ENCODE measurements around the gene KPNA6. TPM values are rescaled to one million over a fixed set of nuclear protein-coding genes. Genes with fewer than 3 reads are reported as not detected.
A peak's percentile ranks its signal among the peaks of the same experiment; 100 is the strongest.

The KPNA6 gene
- total and polyA plus RNA-seq, 2 of the 13 experiments (the other 11 are each of a cell fraction or from before 2014, with no cell fraction given), result 22.0 to 47.5 TPM

- TF ChIP-seq CTCF (CRISPR knock-in tag; IDR thresholded peaks at IDR 0.05) (no peak; the same call in 1 of the 2 replicates), ZNF121 (CRISPR knock-in tag; IDR thresholded peaks at IDR 0.05) (peak; percentile 51; the same call in 1 of the 2 replicates), TCF7 (IDR thresholded peaks at IDR 0.05; ENCODE audit: low read depth) (no peak), ATF7 (IDR thresholded peaks at IDR 0.05) (no peak), ATF7 (CRISPR knock-in tag; IDR thresholded peaks at IDR 0.05) (peak; percentile 78; the same call in 1 of the 2 replicates), ZNF619 (CRISPR knock-in tag; IDR thresholded peaks at IDR 0.05) (0 out of 2 replicates have a peak, but pooled peaks have one; percentile 40), SIN3B (IDR thresholded peaks at IDR 0.05; ENCODE audit: low read length) (no peak), ZBTB1 (CRISPR knock-in tag; IDR thresholded peaks at IDR 0.05; ENCODE audit: borderline replicate concordance) (no peak), ZNF12 (CRISPR knock-in tag; IDR thresholded peaks at IDR 0.05) (0 out of 2 replicates have a peak, but pooled peaks have one; percentile 34), ZFP82 (CRISPR knock-in tag; IDR thresholded peaks at IDR 0.05; ENCODE audit: borderline replicate concordance) (peak; percentile 52; the same call in 1 of the 2 replicates), TRIM24 (CRISPR knock-in tag; IDR thresholded peaks at IDR 0.05) (no peak), ZNF382 (CRISPR knock-in tag; IDR thresholded peaks at IDR 0.05; ENCODE audit: borderline replicate concordance) (no peak), ZMAT3 (CRISPR knock-in tag; conservative IDR thresholded peaks at IDR 0.05) (0 out of 2 replicates have a peak, but pooled peaks have one; percentile 32), TBP (CRISPR knock-in tag; IDR thresholded peaks at IDR 0.05) (no peak), SKI (IDR thresholded peaks at IDR 0.05; ENCODE audit: partially characterized antibody) (peak; percentile 61), PCBP2 (optimal IDR thresholded peaks at IDR 0.05; ENCODE audit: low read depth, low read length, poor library complexity, severe bottlenecking) (no peak), SNAI1 (CRISPR knock-in tag; IDR thresholded peaks at IDR 0.05; ENCODE audit: borderline replicate concordance) (no peak), CREBL2 (CRISPR knock-in tag; IDR thresholded peaks at IDR 0.05; ENCODE audit: borderline replicate concordance) (no peak), STAT5B (CRISPR knock-in tag; IDR thresholded peaks at IDR 0.05) (no peak), ZFY (CRISPR knock-in tag; IDR thresholded peaks at IDR 0.05) (peak; percentile 40)
- TF ChIP-seq, protein P1, sequence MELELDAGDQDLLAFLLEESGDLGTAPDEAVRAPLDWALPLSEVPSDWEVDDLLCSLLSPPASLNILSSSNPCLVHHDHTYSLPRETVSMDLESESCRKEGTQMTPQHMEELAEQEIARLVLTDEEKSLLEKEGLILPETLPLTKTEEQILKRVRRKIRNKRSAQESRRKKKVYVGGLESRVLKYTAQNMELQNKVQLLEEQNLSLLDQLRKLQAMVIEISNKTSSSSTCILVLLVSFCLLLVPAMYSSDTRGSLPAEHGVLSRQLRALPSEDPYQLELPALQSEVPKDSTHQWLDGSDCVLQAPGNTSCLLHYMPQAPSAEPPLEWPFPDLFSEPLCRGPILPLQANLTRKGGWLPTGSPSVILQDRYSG (CRISPR knock-in tag; IDR thresholded peaks at IDR 0.05), result no peak
- TF ChIP-seq, protein P2, sequence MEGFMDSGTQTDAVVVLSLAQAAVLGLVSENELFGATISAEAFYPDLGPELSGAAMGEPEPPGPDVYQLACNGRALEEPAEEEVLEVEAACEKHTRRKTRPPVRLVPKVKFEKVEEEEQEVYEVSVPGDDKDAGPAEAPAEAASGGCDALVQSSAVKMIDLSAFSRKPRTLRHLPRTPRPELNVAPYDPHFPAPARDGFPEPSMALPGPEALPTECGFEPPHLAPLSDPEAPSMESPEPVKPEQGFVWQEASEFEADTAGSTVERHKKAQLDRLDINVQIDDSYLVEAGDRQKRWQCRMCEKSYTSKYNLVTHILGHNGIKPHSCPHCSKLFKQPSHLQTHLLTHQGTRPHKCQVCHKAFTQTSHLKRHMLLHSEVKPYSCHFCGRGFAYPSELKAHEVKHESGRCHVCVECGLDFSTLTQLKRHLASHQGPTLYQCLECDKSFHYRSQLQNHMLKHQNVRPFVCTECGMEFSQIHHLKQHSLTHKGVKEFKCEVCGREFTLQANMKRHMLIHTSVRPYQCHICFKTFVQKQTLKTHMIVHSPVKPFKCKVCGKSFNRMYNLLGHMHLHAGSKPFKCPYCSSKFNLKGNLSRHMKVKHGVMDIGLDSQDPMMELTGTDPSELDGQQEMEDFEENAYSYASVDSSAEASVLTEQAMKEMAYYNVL (CRISPR knock-in tag; IDR thresholded peaks at IDR 0.05; ENCODE audit: borderline replicate concordance), result peak; percentile 19; the same call in 1 of the 2 replicates
- TF ChIP-seq, protein P3, sequence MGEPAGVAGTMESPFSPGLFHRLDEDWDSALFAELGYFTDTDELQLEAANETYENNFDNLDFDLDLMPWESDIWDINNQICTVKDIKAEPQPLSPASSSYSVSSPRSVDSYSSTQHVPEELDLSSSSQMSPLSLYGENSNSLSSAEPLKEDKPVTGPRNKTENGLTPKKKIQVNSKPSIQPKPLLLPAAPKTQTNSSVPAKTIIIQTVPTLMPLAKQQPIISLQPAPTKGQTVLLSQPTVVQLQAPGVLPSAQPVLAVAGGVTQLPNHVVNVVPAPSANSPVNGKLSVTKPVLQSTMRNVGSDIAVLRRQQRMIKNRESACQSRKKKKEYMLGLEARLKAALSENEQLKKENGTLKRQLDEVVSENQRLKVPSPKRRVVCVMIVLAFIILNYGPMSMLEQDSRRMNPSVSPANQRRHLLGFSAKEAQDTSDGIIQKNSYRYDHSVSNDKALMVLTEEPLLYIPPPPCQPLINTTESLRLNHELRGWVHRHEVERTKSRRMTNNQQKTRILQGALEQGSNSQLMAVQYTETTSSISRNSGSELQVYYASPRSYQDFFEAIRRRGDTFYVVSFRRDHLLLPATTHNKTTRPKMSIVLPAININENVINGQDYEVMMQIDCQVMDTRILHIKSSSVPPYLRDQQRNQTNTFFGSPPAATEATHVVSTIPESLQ (CRISPR knock-in tag; conservative IDR thresholded peaks at IDR 0.05), result no peak
- TF ChIP-seq, protein P4, sequence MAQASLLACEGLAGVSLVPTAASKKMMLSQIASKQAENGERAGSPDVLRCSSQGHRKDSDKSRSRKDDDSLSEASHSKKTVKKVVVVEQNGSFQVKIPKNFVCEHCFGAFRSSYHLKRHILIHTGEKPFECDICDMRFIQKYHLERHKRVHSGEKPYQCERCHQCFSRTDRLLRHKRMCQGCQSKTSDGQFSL (CRISPR knock-in tag; IDR thresholded peaks at IDR 0.05), result no peak
Observed at GRCh38 chr1:32072622-32073298, 35.1 kb upstream of the KPNA6 start, which contains the start of gene TMEM39B (continued).
